ENCODE data around the gene ERFL.

Gene ERFL

GRCh38 chr19:41918095-41918494 is 10.2 kb downstream of the ERFL start:
- Histone ChIP-seq H3K27me3 (ENCODE audit: insufficient read depth, poor library complexity, severe bottlenecking) (peaks cover 55% of the 10 kb centered on the region), H3K4me3 (replicated peaks; ENCODE audit: insufficient read depth, low read length) (no peak overlapping the region), H3K27ac (replicated peaks) (no peak overlapping the region)
- no peak for DNase-seq (ENCODE audit: low read depth in 1 of 2, low spot score in 1 of 2)
- TF ChIP-seq POLR2AphosphoS5 (IDR thresholded peaks at IDR 0.05; ENCODE audit: low read depth) (no peak), GABPA (IDR thresholded peaks at IDR 0.05; ENCODE audit: low read depth) (no peak), CTCF (IDR thresholded peaks at IDR 0.05; ENCODE audit: insufficient read depth, low read length) (no peak), REST (IDR thresholded peaks at IDR 0.05; ENCODE audit: insufficient replicate concordance, low read depth) (no peak), SPI1 (IDR thresholded peaks at IDR 0.05; ENCODE audit: borderline replicate concordance, low read depth) (no peak)

GRCh38 chr19:41917676-41918075 is 10.6 kb downstream of the ERFL start:
- TF ChIP-seq SPI1 (IDR thresholded peaks at IDR 0.05; ENCODE audit: borderline replicate concordance, low read depth) (no peak), POLR2AphosphoS5 (IDR thresholded peaks at IDR 0.05; ENCODE audit: low read depth) (no peak), GABPA (IDR thresholded peaks at IDR 0.05; ENCODE audit: low read depth) (no peak), REST (IDR thresholded peaks at IDR 0.05; ENCODE audit: insufficient replicate concordance, low read depth) (no peak), CTCF (IDR thresholded peaks at IDR 0.05; ENCODE audit: insufficient read depth, low read length) (no peak)
- H3K27me3 ChIP-seq (ENCODE audit: insufficient read depth, poor library complexity, severe bottlenecking), result peaks cover 57% of the 10 kb centered on the region
- H3K27ac ChIP-seq (replicated peaks), result no peak overlapping the region
- no peak overlapping the region for H3K4me3 ChIP-seq (replicated peaks; ENCODE audit: insufficient read depth, low read length)
- DNase-seq (ENCODE audit: low read depth in 1 of 2, low spot score in 1 of 2), result no peak

GRCh38 chr19:41915776-41916414 is 12.4 kb downstream of the ERFL start:
- TF ChIP-seq REST (IDR thresholded peaks at IDR 0.05; ENCODE audit: insufficient replicate concordance, low read depth), result no peak
- TF ChIP-seq CTCF (IDR thresholded peaks at IDR 0.05; ENCODE audit: insufficient read depth, low read length), result no peak
- no peak for TF ChIP-seq SPI1 (IDR thresholded peaks at IDR 0.05; ENCODE audit: borderline replicate concordance, low read depth)
- no peak for TF ChIP-seq POLR2AphosphoS5 (IDR thresholded peaks at IDR 0.05; ENCODE audit: low read depth)
- TF ChIP-seq GABPA (IDR thresholded peaks at IDR 0.05; ENCODE audit: low read depth), result no peak
- DNase-seq (ENCODE audit: low read depth in 1 of 2, low spot score in 1 of 2), result no peak
- Histone ChIP-seq H3K27me3 (ENCODE audit: insufficient read depth, poor library complexity, severe bottlenecking) (peaks cover 56% of the 10 kb centered on the region), H3K4me3 (replicated peaks; ENCODE audit: insufficient read depth, low read length) (no peak overlapping the region), H3K27ac (replicated peaks) (no peak overlapping the region)
